Upper lobe of right lung (tissue), 1 donor: ENCODE results near the gene SMIM32. TPM values are rescaled to one million over a fixed set of nuclear protein-coding genes. Genes with fewer than 3 reads are reported as not detected.

ENCODE experiments used
- ATAC-seq: fragments of 200-7000 bp; cut with Tn5 transposase; one replicate; pipeline ENCODE4 v1.9.1; 2020; ENCODE audit warnings: mild to moderate bottlenecking, moderate library complexity
- DNase-seq: peaks from one replicate; pipeline ENCODE4 v3.0.0-alpha.2; 2020
- H3K27ac ChIP-seq: fragments of 200-600 bp; one replicate; pipeline ENCODE4 v1.8.0; 2022
- H3K27me3 ChIP-seq: fragments of 200-600 bp; one replicate; pipeline ENCODE4 v1.8.0; 2022; ENCODE audit warnings: mild to moderate bottlenecking
- H3K36me3 ChIP-seq: fragments of 200-600 bp; one replicate; pipeline ENCODE4 v1.8.0; 2022
- H3K4me1 ChIP-seq: fragments of 200-600 bp; one replicate; pipeline ENCODE4 v1.8.0; 2022
- H3K4me3 ChIP-seq: fragments of 200-600 bp; one replicate; pipeline ENCODE4 v1.8.0; 2022; ENCODE audit warnings: mild to moderate bottlenecking
- H3K9me3 ChIP-seq: fragments of 200-600 bp; one replicate; pipeline ENCODE4 v1.8.0; 2022
- CTCF ChIP-seq: fragments of 200-600 bp; IDR thresholded peaks from one replicate; pipeline ENCODE4 v1.8.0; 2022; ENCODE audit warnings: antibody characterized with exemption
- intact Hi-C: fragments of 100-400 bp; cut with DNase I; formaldehyde crosslinking; loops from one replicate; pipeline ENCODE4 v1.11.0; 2022
- total RNA-seq: library from RNA; stranded (reverse); fragmentation: NEBNext Ultra II Directional; extraction: Animal tissue kit (Norgen Biotek cat#: 25700); gene quantifications from one replicate; pipeline ENCODE4 v1.2.1, GENCODE V29; 2021
- donor health status: DM: no; HTN: yes; CAD: no; lungs with severe emphysema.

SMIM32 gene
- total RNA-seq, 1 donor from 2014 or later = not detected

GRCh38 chr5:136186796-136187195 is 6.2 kb downstream of the SMIM32 start:
- no peak for TF ChIP-seq CTCF
- Histone ChIP-seq H3K27ac (no peak overlapping the region), H3K4me1 (peaks cover 4% of the 10 kb centered on the region), H3K9me3 (no peaks in the 10 kb centered on the region), H3K27me3 (peaks cover 3% of the 10 kb centered on the region), H3K36me3 (peaks cover 20% of the 10 kb centered on the region), H3K4me3 (no peak overlapping the region)
- DNase-seq (no peak), ATAC-seq (no peak)
- intact Hi-C loops = no loop called here

- TF ChIP-seq CTCF = no peak
- Histone ChIP-seq H3K27me3 (no peaks in the 10 kb centered on the region), H3K27ac (no peak overlapping the region), H3K36me3 (peaks cover 22% of the 10 kb centered on the region), H3K9me3 (no peaks in the 10 kb centered on the region), H3K4me1 (no peaks in the 10 kb centered on the region), H3K4me3 (no peak overlapping the region)
- intact Hi-C loops = no loop called here
- ATAC-seq (no peak), DNase-seq (no peak)
Observed at GRCh38 chr5:136185974-136186665, 6.8 kb downstream of the SMIM32 start.

DNA sequence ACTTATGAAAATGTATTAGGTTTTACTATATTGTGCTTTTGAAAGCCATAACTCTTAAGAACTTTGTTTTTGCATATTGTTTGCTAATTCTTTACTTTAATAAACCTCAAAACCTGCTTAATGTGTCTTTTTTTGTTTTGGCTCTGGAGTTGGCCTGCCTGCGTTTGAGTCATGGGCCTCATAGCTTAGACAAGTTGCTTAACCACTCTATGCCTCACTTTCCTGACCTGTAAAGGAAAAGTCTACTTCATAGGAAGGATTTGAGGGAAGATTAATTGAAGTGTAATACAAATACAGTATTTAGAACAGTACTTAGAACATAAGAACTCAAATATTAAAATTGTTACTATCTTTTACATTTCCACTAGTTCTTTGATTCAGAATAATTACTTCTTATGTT is 10.3 kb downstream of the SMIM32 start:
- H3K4me1 ChIP-seq = no peaks in the 10 kb centered on the region
- peaks cover 41% of the 10 kb centered on the region for H3K36me3 ChIP-seq
- H3K4me3 ChIP-seq = no peak overlapping the region
- no peak overlapping the region for H3K27ac ChIP-seq
- H3K9me3 ChIP-seq = no peaks in the 10 kb centered on the region
- H3K27me3 ChIP-seq = no peaks in the 10 kb centered on the region
- intact Hi-C loops = no loop called here
- ATAC-seq (no peak), DNase-seq (no peak)
- TF ChIP-seq CTCF = no peak

GRCh38 chr5:136174021-136174659 is 18.8 kb downstream of the SMIM32 start:
- Histone ChIP-seq H3K4me1 (no peaks in the 10 kb centered on the region), H3K9me3 (no peaks in the 10 kb centered on the region), H3K36me3 (peaks cover 55% of the 10 kb centered on the region), H3K27ac (no peak overlapping the region), H3K27me3 (no peaks in the 10 kb centered on the region), H3K4me3 (no peak overlapping the region)
- ATAC-seq = peak; percentile 66
- peak; percentile 50 for TF ChIP-seq CTCF
- intact Hi-C loops = no loop called here
- no peak for DNase-seq

- intact Hi-C loops = no loop called here
- Histone ChIP-seq H3K27me3 (no peaks in the 10 kb centered on the region), H3K4me1 (no peaks in the 10 kb centered on the region), H3K4me3 (no peak overlapping the region), H3K9me3 (no peaks in the 10 kb centered on the region), H3K27ac (no peak overlapping the region), H3K36me3 (peaks cover 54% of the 10 kb centered on the region)
- no peak for ATAC-seq
- DNase-seq = no peak
- no peak for TF ChIP-seq CTCF
Observed at GRCh38 chr5:136169218-136169617, 23.7 kb downstream of the SMIM32 start.
